SU-DHL-6 (cell line): ENCODE results near the gene MRPS10.

Source experiments
- CTCF ChIP-seq: fragments of 200-600 bp; sonication (generic); IDR thresholded peaks from one replicate; pipeline ENCODE4 v1.5.1; 2017; ENCODE audit warnings: antibody characterized with exemption, mild to moderate bottlenecking, low read length, moderate library complexity; ENCODE audit not compliant: insufficient read depth, poor library complexity, severe bottlenecking
- EZH2phosphoT487 ChIP-seq: fragments of 200-600 bp; sonication (generic), shearing (Covaris generic); conservative IDR thresholded peaks from 2 replicates; pipeline ENCODE4 v1.6.1; 2018; ENCODE audit warnings: mild to moderate bottlenecking, antibody characterized with exemption, low read length, moderate library complexity, mixed read lengths

GRCh38 chr6:42212442-42212841 is 5.2 kb downstream of the MRPS10 start:
- TF ChIP-seq CTCF (no peak), EZH2phosphoT487 (no peak)
